Ovary (tissue), 3 donors: Measurements from ENCODE around the gene PARD3.

Source experiments
- POLR2A ChIP-seq: fragments of 450-650 bp; IDR thresholded peaks from one replicate; pipeline ENCODE4 v1.6.1; 2017; ENCODE audit warnings: antibody characterized with exemption, mild to moderate bottlenecking, moderate library complexity
- TF ChIP-seq, protein P1 (sequence below), 3 donors: fragments of 450-650 bp in 2 of 3; fragments of 200-600 bp in 1 of 3; IDR thresholded peaks; one replicate each; pipeline versions ENCODE4 v1.5.1 to v1.8.0; 2016 to 2022; ENCODE audit warnings: antibody characterized with exemption in 3 of 3, mild to moderate bottlenecking in 1 of 3
- donor health status: DM: no; HTN: no; CAD: no.

DNA sequence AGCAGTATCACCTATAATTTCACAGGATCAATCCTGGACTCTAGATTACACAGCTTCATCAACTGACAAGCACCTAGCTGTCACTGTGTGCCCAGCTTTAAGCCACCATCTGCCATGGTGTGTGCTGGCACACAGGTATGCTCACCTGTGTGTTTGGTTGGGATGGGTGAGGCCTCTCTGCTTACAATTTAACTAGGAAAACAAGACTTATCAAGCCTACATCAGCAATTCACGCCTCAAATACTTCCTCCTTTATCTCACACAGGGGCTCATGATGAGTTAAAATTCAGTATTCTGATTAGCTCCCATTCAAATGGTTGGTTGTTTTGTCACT lies 608.2 kb downstream of the PARD3 start:
- TF ChIP-seq POLR2A: no peak
- TF ChIP-seq, protein P1, sequence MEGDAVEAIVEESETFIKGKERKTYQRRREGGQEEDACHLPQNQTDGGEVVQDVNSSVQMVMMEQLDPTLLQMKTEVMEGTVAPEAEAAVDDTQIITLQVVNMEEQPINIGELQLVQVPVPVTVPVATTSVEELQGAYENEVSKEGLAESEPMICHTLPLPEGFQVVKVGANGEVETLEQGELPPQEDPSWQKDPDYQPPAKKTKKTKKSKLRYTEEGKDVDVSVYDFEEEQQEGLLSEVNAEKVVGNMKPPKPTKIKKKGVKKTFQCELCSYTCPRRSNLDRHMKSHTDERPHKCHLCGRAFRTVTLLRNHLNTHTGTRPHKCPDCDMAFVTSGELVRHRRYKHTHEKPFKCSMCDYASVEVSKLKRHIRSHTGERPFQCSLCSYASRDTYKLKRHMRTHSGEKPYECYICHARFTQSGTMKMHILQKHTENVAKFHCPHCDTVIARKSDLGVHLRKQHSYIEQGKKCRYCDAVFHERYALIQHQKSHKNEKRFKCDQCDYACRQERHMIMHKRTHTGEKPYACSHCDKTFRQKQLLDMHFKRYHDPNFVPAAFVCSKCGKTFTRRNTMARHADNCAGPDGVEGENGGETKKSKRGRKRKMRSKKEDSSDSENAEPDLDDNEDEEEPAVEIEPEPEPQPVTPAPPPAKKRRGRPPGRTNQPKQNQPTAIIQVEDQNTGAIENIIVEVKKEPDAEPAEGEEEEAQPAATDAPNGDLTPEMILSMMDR (IDR thresholded peaks at IDR 0.05): no peak
